UCSD-AML1 (cell line): ENCODE measurements around the gene BPNT1.

Source experiments
- DNase-seq: peaks from one replicate; lab custom pipeline; 2025; ENCODE audit not compliant: unreplicated experiment; lab: John Stamatoyannopoulos, UW

Gene BPNT1

GRCh38 chr1:220012259-220012658 lies 77.3 kb downstream of the BPNT1 start:
- no peak for DNase-seq

GRCh38 chr1:220011620-220012019 lies 78.0 kb downstream of the BPNT1 start:
- DNase-seq = no peak
